Caco-2 (cell line): ENCODE results near the gene SELENOH. TPM values are rescaled to one million over a fixed set of nuclear protein-coding genes. Genes with fewer than 3 reads are reported as not detected.

ENCODE experiments used
- BruUV-seq: library from RNA; stranded (reverse); fragments of 400-500 nt; replicated peaks from 2 replicates; lab custom pipeline; 2021; lab: Mats Ljungman, UMichigan
- CTCF ChIA-PET: fragments of 300-600 bp; sonication (Branson Sonifier 250); formaldehyde crosslinking; loops from one replicate; lab custom pipeline; 2022; ENCODE audit warnings: antibody characterized with exemption; lab: Charles Lee
- POLR2A ChIA-PET: fragments of 300-600 bp; sonication (Branson Sonifier 250); formaldehyde crosslinking; loops from one replicate; lab custom pipeline; 2022; ENCODE audit warnings: antibody characterized with exemption; lab: Charles Lee
- DNase-seq, 2 experiments: peaks; one replicate each; pipeline versions ENCODE4 v3.0.0 to v3.0.0-alpha.2; 2020 to 2022
- H3K27me3 ChIP-seq: replicated peaks from 2 replicates; pipeline ENCODE4 v1.6.0; 2011; ENCODE audit warnings: low read length; ENCODE audit not compliant: control insufficient read depth, insufficient read depth
- H3K36me3 ChIP-seq: 2 replicates; pipeline ENCODE4 v1.5.1; 2011; ENCODE audit warnings: low read length; ENCODE audit not compliant: control insufficient read depth, insufficient read depth
- H3K4me1 ChIP-seq: fragments of 250-450 bp; sonication (Bioruptor Pico); 2 replicates; pipeline ENCODE4 v1.5.1; 2020; ENCODE audit warnings: mild to moderate bottlenecking
- H3K4me3 ChIP-seq: 2 replicates; pipeline ENCODE4 v1.5.1; 2011; ENCODE audit warnings: low read depth, mild to moderate bottlenecking, control low read depth, low read length
- H3K9me3 ChIP-seq: fragments of 250-450 bp; sonication (Bioruptor Pico); 2 replicates; pipeline ENCODE4 v1.5.1; 2020; ENCODE audit warnings: mild to moderate bottlenecking, moderate library complexity
- H3K27ac Mint-ChIP-seq: one replicate; pipeline ENCODE4 v1.8.0; 2022; ENCODE audit warnings: mixed read lengths; ENCODE audit not compliant: unreplicated experiment
- H3K27me3 Mint-ChIP-seq: one replicate; pipeline ENCODE4 v1.8.0; 2022; ENCODE audit warnings: mixed read lengths; ENCODE audit not compliant: insufficient read depth, unreplicated experiment
- H3K36me3 Mint-ChIP-seq: one replicate; pipeline ENCODE4 v1.8.0; 2022; ENCODE audit warnings: mild to moderate bottlenecking, mixed read lengths; ENCODE audit not compliant: insufficient read depth, unreplicated experiment
- H3K4me1 Mint-ChIP-seq: one replicate; pipeline ENCODE4 v1.8.0; 2022; ENCODE audit warnings: low read depth, mixed read lengths; ENCODE audit not compliant: unreplicated experiment
- H3K4me3 Mint-ChIP-seq: one replicate; pipeline ENCODE4 v1.8.0; 2022; ENCODE audit warnings: mild to moderate bottlenecking, moderate library complexity, mixed read lengths; ENCODE audit not compliant: unreplicated experiment
- H3K9me3 Mint-ChIP-seq: one replicate; pipeline ENCODE4 v1.8.0; 2022; ENCODE audit warnings: mixed read lengths; ENCODE audit not compliant: unreplicated experiment
- CTCF ChIP-seq, 2 experiments: fragments of 200-600 bp in 1 of 2; IDR thresholded peaks; 1 replicate in 1 of 2; 2 replicates in 1 of 2; pipeline versions ENCODE4 v1.5.1 to v1.8.0; 2011 to 2022; ENCODE audit warnings: antibody characterized with exemption in 1 of 2, control low read depth in 1 of 2, inconsistent platforms in 1 of 2, low read depth in 1 of 2, low read length in 1 of 2, mild to moderate bottlenecking in 1 of 2, moderate library complexity in 1 of 2; ENCODE audit not compliant: insufficient read depth in 1 of 2, severe bottlenecking in 1 of 2, unreplicated experiment in 1 of 2
- intact Hi-C: fragments of 100-400 bp; cut with micrococcal nuclease; formaldehyde crosslinking; loops from one replicate; pipeline ENCODE4 v1.10.0; 2022; ENCODE audit not compliant: unreplicated experiment
- total RNA-seq: library from RNA; stranded (reverse); gene quantifications from 2 replicates; pipeline ENCODE4 v1.2.3, GENCODE V29; 2022

The SELENOH gene
- total RNA-seq, 1 experiment from 2014 or later = 174 TPM

GRCh38 chr11:57758174-57758573 is 16.9 kb downstream of the SELENOH start:
- POLR2A ChIA-PET = interaction anchor here (0.9 kb wide), 1 partner anchor 20 kb away, joined by 5 read pairs; no protein-coding TSS in a partner anchor
- TF ChIP-seq CTCF (IDR thresholded peaks at IDR 0.05; ENCODE audit: insufficient read depth in 1 of 2, low read depth in 1 of 2, low read length in 1 of 2, severe bottlenecking in 1 of 2, unreplicated experiment in 1 of 2) = no peak
- Mint-ChIP-seq H3K36me3 (peaks cover 12% of the 10 kb centered on the region), H3K27ac (no peak overlapping the region), H3K4me3 (no peak overlapping the region), H3K9me3 (no peaks in the 10 kb centered on the region), H3K27me3 (no peaks in the 10 kb centered on the region), H3K4me1 (peaks cover 9% of the 10 kb centered on the region)
- H3K36me3 ChIP-seq = no peaks in the 10 kb centered on the region
- intact Hi-C loops = no loop called here
- peaks cover 5% of the 10 kb centered on the region; the same call in 1 of the 2 replicates for H3K4me1 ChIP-seq
- no peaks in the 10 kb centered on the region for H3K27me3 ChIP-seq
- H3K9me3 ChIP-seq = no peaks in the 10 kb centered on the region
- H3K4me3 ChIP-seq = no peak overlapping the region
- CTCF ChIA-PET = interaction anchor here (3.2 kb wide), 1 partner anchor 42 kb away, joined by 31 read pairs; no protein-coding TSS in a partner anchor
- no TSS peak for BruUV-seq
- DNase-seq = no peak

- H3K9me3 Mint-ChIP-seq = no peaks in the 10 kb centered on the region
- H3K27me3 ChIP-seq = no peaks in the 10 kb centered on the region
- H3K9me3 ChIP-seq = no peaks in the 10 kb centered on the region
- CTCF ChIA-PET = interaction anchor here (0.7 to 4.0 kb wide), 8 partner anchors 10 to 416 kb away, joined by 3 to 79 read pairs (median 6); partner anchors contain the start of gene BTBD18
- H3K36me3 ChIP-seq = no peaks in the 10 kb centered on the region
- TSS peak; percentile 93 for BruUV-seq
- H3K4me3 ChIP-seq = peak within 1 kb of the TSS; percentile 84
- DNase-seq = peak; percentile 94 to 96
- H3K4me1 ChIP-seq = peaks cover 27% of the 10 kb centered on the region
- H3K27me3 Mint-ChIP-seq = no peaks in the 10 kb centered on the region
- H3K4me1 Mint-ChIP-seq = peaks cover 27% of the 10 kb centered on the region
- H3K36me3 Mint-ChIP-seq = peaks cover 23% of the 10 kb centered on the region
- TF ChIP-seq CTCF (IDR thresholded peaks at IDR 0.05; ENCODE audit: insufficient read depth in 1 of 2, low read depth in 1 of 2, low read length in 1 of 2, severe bottlenecking in 1 of 2, unreplicated experiment in 1 of 2) = peak in 1 of 2 experiments; percentile 23
- intact Hi-C loops = loop anchor here (1.0 kb wide), 4 partner anchors 17 to 49 kb away; partner anchors contain the start of genes MED19, SELENOH and TMX2
- POLR2A ChIA-PET = interaction anchor here (0.5 to 6.8 kb wide), 11 partner anchors 10 to 376 kb away, joined by 3 to 118 read pairs (median 9); partner anchors contain the start of genes BTBD18, MED19 and SELENOH
- peak within 1 kb of the TSS; percentile 98 for H3K27ac Mint-ChIP-seq
- H3K4me3 Mint-ChIP-seq = peak within 1 kb of the TSS; percentile 96
These were observed 20.3 kb downstream of the SELENOH start, which contains the start of gene CTNND1 for GRCh38 chr11:57761301-57762234. Gene CTNND1, plus strand, starts transcription at chr11:57761802. Its CDS starts 29,677 bp downstream, at chr11:57791479.
